HL-60/S4 (cell line): Measurements from ENCODE around the gene KCNH5.
"Not testable (repeated sequence)": the region's sequence is repeated elsewhere in the genome, so short reads cannot be mapped to it uniquely, and the experiment has no call there.

Experiments
- in situ Hi-C: fragments of 300-500 bp; cut with MboI; formaldehyde crosslinking; loops from 2 replicates; pipeline ENCODE4 v1.14.3; 2022; ENCODE audit warnings: low sequenced_read_pairs

The KCNH5 gene

GRCh38 chr14:62759796-62760195, 285.5 kb downstream of the KCNH5 start:
- in situ Hi-C loops = no loop called here

GRCh38 chr14:62746881-62747280, 298.4 kb downstream of the KCNH5 start:
- in situ Hi-C loops = not testable (repeated sequence)

- in situ Hi-C loops = no loop called here
These were observed 299.8 kb downstream of the KCNH5 start for GRCh38 chr14:62745496-62745895.

GRCh38 chr14:62743560-62743959, 301.7 kb downstream of the KCNH5 start:
- in situ Hi-C loops = no loop called here

GRCh38 chr14:62743118-62743517, 302.1 kb downstream of the KCNH5 start:
- in situ Hi-C loops = no loop called here

GRCh38 chr14:62739647-62740046, 305.6 kb downstream of the KCNH5 start:
- in situ Hi-C loops = no loop called here

- in situ Hi-C loops = no loop called here
These were observed 308.9 kb downstream of the KCNH5 start for GRCh38 chr14:62736048-62737043.

- in situ Hi-C loops = no loop called here
These were observed 310.4 kb downstream of the KCNH5 start for GRCh38 chr14:62734831-62735230.

- in situ Hi-C loops = no loop called here
These were observed 322.9 kb downstream of the KCNH5 start for GRCh38 chr14:62722406-62722805.

- in situ Hi-C loops = no loop called here
These were observed 326.6 kb downstream of the KCNH5 start for GRCh38 chr14:62718629-62719028.

GRCh38 chr14:62711351-62712023, 333.8 kb downstream of the KCNH5 start:
- in situ Hi-C loops = no loop called here

- in situ Hi-C loops = no loop called here
These were observed 334.4 kb downstream of the KCNH5 start for GRCh38 chr14:62710811-62711210.

- in situ Hi-C loops = no loop called here
These were observed 335.5 kb downstream of the KCNH5 start for GRCh38 chr14:62709773-62710172.

GRCh38 chr14:62706217-62706616, 339.0 kb downstream of the KCNH5 start:
- in situ Hi-C loops = no loop called here

- in situ Hi-C loops = no loop called here
These were observed 347.8 kb downstream of the KCNH5 start for GRCh38 chr14:62697461-62697860.

- in situ Hi-C loops = no loop called here
These were observed 348.3 kb downstream of the KCNH5 start for GRCh38 chr14:62696929-62697328.

GRCh38 chr14:62696331-62696924, 348.8 kb downstream of the KCNH5 start:
- in situ Hi-C loops = no loop called here

GRCh38 chr14:62694075-62694474, 351.2 kb downstream of the KCNH5 start:
- in situ Hi-C loops = no loop called here

GRCh38 chr14:62692490-62693106, 352.7 kb downstream of the KCNH5 start:
- in situ Hi-C loops = no loop called here

GRCh38 chr14:62691647-62692489, 353.4 kb downstream of the KCNH5 start:
- in situ Hi-C loops = no loop called here
